IMR-90 (cell line): ENCODE data around the gene PCCA. TPM values are rescaled to one million over a fixed set of nuclear protein-coding genes. Genes with fewer than 3 reads are reported as not detected.

Experiments used
- ATAC-seq: fragments of 200-7000 bp; cut with Tn5 transposase; 2 replicates; pipeline ENCODE4 v1.9.1; 2020; ENCODE audit warnings: low read depth, mild to moderate bottlenecking, moderate library complexity
- BruUV-seq: library from RNA; stranded (reverse); fragments of 400-500 nt; replicated peaks from 2 replicates; lab custom pipeline; 2021; lab: Mats Ljungman, UMichigan
- CTCF ChIA-PET: fragments of 300-600 bp; formaldehyde crosslinking; extraction: SDS; loops from one replicate; lab custom pipeline; 2021; ENCODE audit warnings: antibody characterized with exemption; lab: Yijun Ruan, JAX
- POLR2A ChIA-PET: fragments of 300-600 bp; sonication (Branson Sonifier 250); formaldehyde crosslinking; loops from one replicate; lab custom pipeline; 2022; ENCODE audit warnings: antibody characterized with exemption; ENCODE audit not compliant: unreplicated experiment; lab: Charles Lee
- DNase-seq: peaks from one replicate; pipeline ENCODE4 v3.0.0; 2013
- H2AFZ ChIP-seq: replicated peaks from 2 replicates; pipeline ENCODE3; 2013; ENCODE audit warnings: low read length, mild to moderate bottlenecking; ENCODE audit not compliant: poor library complexity
- H2AK5ac ChIP-seq: 2 replicates; pipeline ENCODE4 v1.6.1; 2013; ENCODE audit warnings: low read depth, low read length, inconsistent platforms
- H2AK9ac ChIP-seq: replicated peaks from 2 replicates; pipeline ENCODE3; 2013; ENCODE audit warnings: mild to moderate bottlenecking, low read depth, low read length, moderate library complexity; ENCODE audit not compliant: poor library complexity
- H2BK120ac ChIP-seq: 2 replicates; pipeline ENCODE4 v1.6.1; 2013; ENCODE audit warnings: low read depth, low read length, inconsistent platforms
- H2BK15ac ChIP-seq: 3 replicates; pipeline ENCODE4 v1.6.1; 2013; ENCODE audit warnings: low read depth, low read length, inconsistent platforms
- H2BK20ac ChIP-seq: 2 replicates; pipeline ENCODE4 v1.6.1; 2013; ENCODE audit warnings: low read depth, mild to moderate bottlenecking, inconsistent platforms, low read length, moderate library complexity
- H2BK5ac ChIP-seq: 2 replicates; pipeline ENCODE4 v1.6.1; 2013; ENCODE audit warnings: mild to moderate bottlenecking, low read depth, low read length, inconsistent platforms; ENCODE audit not compliant: poor library complexity, severe bottlenecking
- H3K14ac ChIP-seq: replicated peaks from 2 replicates; pipeline ENCODE4 v1.6.1; 2013; ENCODE audit warnings: low read depth, low read length, inconsistent platforms
- H3K18ac ChIP-seq: 2 replicates; pipeline ENCODE4 v1.6.1; 2013; ENCODE audit warnings: low read depth, low read length, control low read depth
- H3K23ac ChIP-seq: 2 replicates; pipeline ENCODE4 v1.6.1; 2013; ENCODE audit warnings: low read depth, low read length, inconsistent platforms
- H3K27ac ChIP-seq: 2 replicates; pipeline ENCODE4 v1.5.1; 2013; ENCODE audit warnings: mild to moderate bottlenecking, control low read depth, low read length; ENCODE audit not compliant: insufficient read depth
- H3K27me3 ChIP-seq: 2 replicates; pipeline ENCODE4 v1.6.1; 2013; ENCODE audit warnings: low read length; ENCODE audit not compliant: control insufficient read depth, insufficient read depth
- H3K36me3 ChIP-seq: 2 replicates; pipeline ENCODE4 v1.6.1; 2013; ENCODE audit warnings: low read length, mixed read lengths; ENCODE audit not compliant: control insufficient read depth, insufficient read depth
- H3K4ac ChIP-seq: 2 replicates; pipeline ENCODE4 v1.6.1; 2013; ENCODE audit warnings: low read depth, low read length, inconsistent platforms
- H3K4me1 ChIP-seq: 2 replicates; pipeline ENCODE4 v1.6.1; 2013; ENCODE audit warnings: low read length, mixed read lengths; ENCODE audit not compliant: control insufficient read depth, insufficient read depth
- H3K4me2 ChIP-seq: 2 replicates; pipeline ENCODE4 v1.6.1; 2013; ENCODE audit warnings: low read depth, mild to moderate bottlenecking, control low read depth, low read length, moderate library complexity
- H3K4me3 ChIP-seq: 2 replicates; pipeline ENCODE4 v1.5.1; 2013; ENCODE audit warnings: low read depth, mild to moderate bottlenecking, control low read depth, low read length, moderate library complexity; ENCODE audit not compliant: insufficient read depth
- H3K56ac ChIP-seq: 2 replicates; pipeline ENCODE4 v1.6.1; 2013; ENCODE audit warnings: low read length, inconsistent platforms; ENCODE audit not compliant: insufficient read depth; ENCODE audit errors: extremely low read depth
- H3K79me1 ChIP-seq, 2 experiments: 2 replicates each; pipeline ENCODE4 v1.6.1; 2013; ENCODE audit warnings: low read length in 2 of 2, inconsistent platforms in 1 of 2, low read depth in 1 of 2
- H3K9ac ChIP-seq: 2 replicates; pipeline ENCODE4 v1.6.1; 2013; ENCODE audit warnings: low read depth, low read length, control low read depth
- H3K9me1 ChIP-seq: 2 replicates; pipeline ENCODE4 v1.6.1; 2013; ENCODE audit warnings: low read length, inconsistent platforms; ENCODE audit not compliant: insufficient read depth
- H3K9me3 ChIP-seq: 2 replicates; pipeline ENCODE4 v1.6.1; 2013; ENCODE audit warnings: low read length; ENCODE audit not compliant: control insufficient read depth, insufficient read depth
- H4K20me1 ChIP-seq: 2 replicates; pipeline ENCODE4 v1.6.1; 2013; ENCODE audit warnings: low read length, inconsistent platforms; ENCODE audit not compliant: insufficient read depth
- H4K5ac ChIP-seq: 2 replicates; pipeline ENCODE4 v1.6.1; 2013; ENCODE audit warnings: mild to moderate bottlenecking, low read depth, low read length, control low read depth
- H4K8ac ChIP-seq, 2 experiments: 2 replicates each; pipeline ENCODE4 v1.6.1; 2013; ENCODE audit warnings: low read depth in 2 of 2, low read length in 2 of 2, control low read depth in 1 of 2, inconsistent platforms in 1 of 2
- H4K91ac ChIP-seq: 2 replicates; pipeline ENCODE4 v1.6.1; 2013; ENCODE audit warnings: low read depth, low read length, inconsistent platforms; ENCODE audit not compliant: insufficient read depth
- BHLHE40 ChIP-seq: fragments of 150-350 bp; IDR thresholded peaks from 2 replicates; pipeline ENCODE4 v1.6.1; 2016; ENCODE audit warnings: mild to moderate bottlenecking, low read depth, low read length
- CTCF ChIP-seq: conservative IDR thresholded peaks from 2 replicates; pipeline ENCODE4 v1.5.1; 2012; ENCODE audit warnings: mild to moderate bottlenecking, low read depth, low read length, improper control_type of control experiment
- ELK1 ChIP-seq: fragments of 150-350 bp; IDR thresholded peaks from 2 replicates; pipeline ENCODE4 v1.6.1; 2016; ENCODE audit warnings: low read depth, mild to moderate bottlenecking, low read length, moderate library complexity, borderline replicate concordance
- FOS ChIP-seq: fragments of 150-350 bp; IDR thresholded peaks from 2 replicates; pipeline ENCODE4 v1.6.1; 2016; ENCODE audit warnings: low read depth, low read length
- MAFK ChIP-seq: IDR thresholded peaks from 2 replicates; pipeline ENCODE4 v1.6.1; 2012; ENCODE audit warnings: low read depth, low read length, improper control_type of control experiment
- POLR2A ChIP-seq: IDR thresholded peaks from 2 replicates; pipeline ENCODE4 v1.6.1; 2012; ENCODE audit warnings: mild to moderate bottlenecking, low read depth, low read length
- RAD21 ChIP-seq: IDR thresholded peaks from 2 replicates; pipeline ENCODE4 v1.6.1; 2012; ENCODE audit warnings: low read length, improper control_type of control experiment
- RCOR1 ChIP-seq: IDR thresholded peaks from 2 replicates; pipeline ENCODE4 v1.6.1; 2012; ENCODE audit warnings: mild to moderate bottlenecking, low read length, improper control_type of control experiment; ENCODE audit not compliant: insufficient replicate concordance
- SMC3 ChIP-seq: fragments of 150-350 bp; IDR thresholded peaks from 2 replicates; pipeline ENCODE4 v1.6.1; 2016; ENCODE audit warnings: low read depth, mild to moderate bottlenecking, antibody characterized with exemption, low read length, moderate library complexity
- WGBS, 2 experiments: methylation state at CpG; one replicate each; pipeline versions ENCODE4 v1.1.5 to v1.1.7; 2013; ENCODE audit warnings: missing lambda C conversion rate in 2 of 2; ENCODE audit not compliant: insufficient read length in 1 of 2; ENCODE audit errors: extremely low coverage in 2 of 2; 5-methylcytosine and 5-hydroxymethylcytosine counted together
- dilution Hi-C: fragments of 300-500 bp; cut with HindIII; formaldehyde crosslinking; loops from one replicate; pipeline ENCODE4 v1.14.3; 2018; ENCODE audit warnings: low sequenced_read_pairs; ENCODE audit not compliant: unreplicated experiment
- in situ Hi-C: fragments of 300-500 bp; cut with MboI; formaldehyde crosslinking; loops from 3 replicates; pipeline ENCODE4 v1.14.3; 2019; ENCODE audit warnings: low sequenced_read_pairs, inconsistent platforms, mixed read lengths
- intact Hi-C: fragments of 100-400 bp; cut with micrococcal nuclease; formaldehyde crosslinking; loops from 2 replicates; pipeline ENCODE4 v1.10.0; 2022
- polyA plus RNA-seq, 3 experiments: library from polyadenylated mRNA; depleted of rRNA; stranded (reverse); fragments of >200 nt; gene quantifications; 2 replicates each; pipeline ENCODE4 v1.2.3, GENCODE V29; 2012; ENCODE audit warnings: low replicate concordance in 1 of 3
- total RNA-seq: library from RNA; depleted of rRNA; stranded (reverse); fragments of >200 nt; gene quantifications from 2 replicates; pipeline ENCODE4 v1.2.3, GENCODE V29; 2012

PCCA gene
- total and polyA plus RNA-seq, 2 of the 4 experiments (the other 2 are of a cell fraction): 7.6 to 24.0 TPM

DNA sequence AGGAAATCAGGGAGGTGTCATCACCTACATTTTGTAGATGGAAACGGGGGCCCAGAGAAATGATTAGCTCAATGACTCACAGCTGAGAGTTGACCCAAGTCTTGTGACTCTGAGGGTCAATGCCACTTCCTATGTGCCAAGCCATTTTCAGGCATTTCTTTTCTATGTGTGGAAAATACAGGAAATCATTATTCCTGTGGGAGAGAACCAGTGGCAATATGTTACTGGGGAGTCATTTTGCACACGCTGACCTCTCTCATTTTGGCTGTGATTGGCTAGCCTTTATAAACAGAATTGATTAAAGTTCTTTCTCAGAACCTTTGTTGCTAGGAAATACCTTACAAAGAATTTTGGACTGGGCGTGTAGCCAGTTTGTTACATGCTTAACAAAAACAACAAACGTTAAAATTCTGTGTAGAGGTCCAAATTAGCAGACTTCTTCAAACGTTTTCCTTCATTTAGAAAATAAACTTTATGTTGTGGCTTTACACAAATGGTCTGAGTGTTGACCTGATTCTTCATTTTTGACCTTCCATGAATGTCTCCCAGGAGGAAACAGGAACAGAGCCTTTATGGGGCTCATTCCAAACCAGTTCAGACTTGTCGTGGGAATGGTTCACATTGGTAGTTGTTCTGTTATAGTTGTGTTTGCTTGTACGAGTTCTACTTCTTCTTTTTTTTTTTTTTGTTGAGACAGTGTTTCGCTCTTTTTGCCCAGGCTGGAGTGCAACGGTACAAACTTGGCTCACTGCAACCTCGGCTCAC is 11.4 kb downstream of the PCCA start:
- H3K14ac ChIP-seq: no peak overlapping the region
- peaks cover 21 to 60% of the 10 kb centered on the region in 2 experiments for H3K79me1 ChIP-seq
- H2BK5ac ChIP-seq: peak overlapping the region; percentile 5
- DNase-seq (peak; percentile 87), ATAC-seq (peak; percentile 81)
- H2AK5ac ChIP-seq: no peak overlapping the region
- dilution Hi-C loops: no loop called here
- H3K4me2 ChIP-seq: peak overlapping the region; percentile 33
- H3K18ac ChIP-seq: peak overlapping the region; percentile 14
- H3K4me1 ChIP-seq: peaks cover 7% of the 10 kb centered on the region
- peak overlapping the region; percentile 27; the same call in 1 of the 2 replicates for H3K27ac ChIP-seq
- H2AFZ ChIP-seq: no peak overlapping the region
- POLR2A ChIA-PET: no interaction called here
- H3K9ac ChIP-seq: no peak overlapping the region
- no peak overlapping the region for H3K4me3 ChIP-seq
- CTCF ChIA-PET: no interaction called here
- no peak overlapping the region for H3K23ac ChIP-seq
- peaks cover 2% of the 10 kb centered on the region; the same call in 1 of the 2 replicates for H3K36me3 ChIP-seq
- 0 out of 2 replicates have a peak overlapping the region, but pooled peaks have one; percentile 7 for H4K91ac ChIP-seq
- no peak overlapping the region for H2BK20ac ChIP-seq
- H3K56ac ChIP-seq: no peak overlapping the region
- H4K20me1 ChIP-seq: 0 out of 2 replicates have a peak, but pooled peaks cover 7% of the 10 kb centered on the region
- no peaks in the 10 kb centered on the region for H3K9me3 ChIP-seq
- 0 out of 2 replicates have a peak, but pooled peaks cover 3% of the 10 kb centered on the region for H3K9me1 ChIP-seq
- peak overlapping the region in 1 of 2 experiments; percentile 32; a peak in 1 of 4 replicates for H4K8ac ChIP-seq
- H3K27me3 ChIP-seq: no peaks in the 10 kb centered on the region
- 0 out of 2 replicates have a peak overlapping the region, but pooled peaks have one; percentile 4 for H2BK120ac ChIP-seq
- no peak overlapping the region; the same call in 1 of the 2 replicates for H4K5ac ChIP-seq
- no peak overlapping the region for H2BK15ac ChIP-seq
- WGBS, 2 experiments: 0% methylated on average over 1 of the region's 10 CpGs; no CpG with 5 or more reads in 1 of the 2 experiments
- H2AK9ac ChIP-seq: no peak overlapping the region
- BruUV-seq: no TSS peak
- H3K4ac ChIP-seq: peak overlapping the region; percentile 9; the same call in 1 of the 2 replicates
- TF ChIP-seq BHLHE40: peak; percentile 53; the same call in 1 of the 2 replicates
- no peak for TF ChIP-seq ELK1
- 0 out of 2 replicates have a peak, but pooled peaks have one; percentile 11 for TF ChIP-seq FOS
- TF ChIP-seq POLR2A: no peak
- TF ChIP-seq CTCF: no peak
- TF ChIP-seq RAD21: no peak
- no peak for TF ChIP-seq SMC3
- TF ChIP-seq MAFK: no peak
- TF ChIP-seq RCOR1: no peak
- in situ Hi-C loops: no loop called here
- intact Hi-C loops: no loop called here
